ENCODE results near the gene ENTHD1.

ENTHD1 gene

GRCh38 chr22:39832627-39833074 lies 60.9 kb downstream of the ENTHD1 start:
- Histone ChIP-seq H3K9ac (ENCODE audit: low read length) (no peak overlapping the region), H3K4me2 (ENCODE audit: low read length) (no peak overlapping the region), H3K4me3 (ENCODE audit: low read length) (no peak overlapping the region), H4K20me1 (ENCODE audit: insufficient read depth, low read length) (no peaks in the 10 kb centered on the region), H2AFZ (ENCODE audit: low read depth, low read length) (no peak overlapping the region), H3K27ac (ENCODE audit: low read length) (no peak overlapping the region), H3K36me3 (replicated peaks; ENCODE audit: low read depth, low read length) (no peaks in the 10 kb centered on the region), H3K79me2 (ENCODE audit: low read length) (no peaks in the 10 kb centered on the region), H3K4me1 (ENCODE audit: low read length) (peaks cover 4% of the 10 kb centered on the region; the same call in 1 of the 2 replicates), H3K9me3 (ENCODE audit: insufficient read depth, low read length) (no peaks in the 10 kb centered on the region), H3K27me3 (ENCODE audit: low read depth, low read length) (peaks cover 64% of the 10 kb centered on the region)
- TF ChIP-seq EZH2phosphoT487 (IDR thresholded peaks at IDR 0.05; ENCODE audit: low read depth) (no peak), CTCF (IDR thresholded peaks at IDR 0.05; ENCODE audit: low read depth, low read length) (no peak)

- no peaks in the 10 kb centered on the region for H3K36me3 ChIP-seq (replicated peaks; ENCODE audit: low read depth, low read length)
Observed at GRCh38 chr22:39825661-39826102, 67.9 kb downstream of the ENTHD1 start.

GRCh38 chr22:39821008-39821407 lies 72.6 kb downstream of the ENTHD1 start:
- Histone ChIP-seq H3K36me3 (replicated peaks; ENCODE audit: low read depth, low read length) (no peaks in the 10 kb centered on the region), H3K4me3 (ENCODE audit: low read length) (no peak overlapping the region), H3K9me3 (ENCODE audit: insufficient read depth, low read length) (no peaks in the 10 kb centered on the region), H4K20me1 (ENCODE audit: insufficient read depth, low read length) (no peaks in the 10 kb centered on the region), H3K79me2 (ENCODE audit: low read length) (no peaks in the 10 kb centered on the region), H3K4me1 (ENCODE audit: low read length) (peaks cover 6% of the 10 kb centered on the region), H2AFZ (ENCODE audit: low read depth, low read length) (no peak overlapping the region), H3K27me3 (ENCODE audit: low read depth, low read length) (peaks cover 31% of the 10 kb centered on the region), H3K9ac (ENCODE audit: low read length) (no peak overlapping the region), H3K27ac (ENCODE audit: low read length) (no peak overlapping the region), H3K4me2 (ENCODE audit: low read length) (no peak overlapping the region)
- no peak for TF ChIP-seq EZH2phosphoT487 (IDR thresholded peaks at IDR 0.05; ENCODE audit: low read depth)
- no peak for TF ChIP-seq CTCF (IDR thresholded peaks at IDR 0.05; ENCODE audit: low read depth, low read length)

More at GRCh38 chr22:39825661-39826102, 67.9 kb downstream of the ENTHD1 start:
- Histone ChIP-seq H3K4me1 (ENCODE audit: low read length) (peaks cover 6% of the 10 kb centered on the region), H3K4me3 (ENCODE audit: low read length) (no peak overlapping the region), H3K9me3 (ENCODE audit: insufficient read depth, low read length) (no peaks in the 10 kb centered on the region), H3K27ac (ENCODE audit: low read length) (no peak overlapping the region), H3K79me2 (ENCODE audit: low read length) (no peaks in the 10 kb centered on the region), H3K9ac (ENCODE audit: low read length) (no peak overlapping the region), H3K4me2 (ENCODE audit: low read length) (no peak overlapping the region), H3K27me3 (ENCODE audit: low read depth, low read length) (peaks cover 36% of the 10 kb centered on the region), H4K20me1 (ENCODE audit: insufficient read depth, low read length) (no peaks in the 10 kb centered on the region), H2AFZ (ENCODE audit: low read depth, low read length) (no peak overlapping the region)
- TF ChIP-seq CTCF (IDR thresholded peaks at IDR 0.05; ENCODE audit: low read depth, low read length) (no peak), EZH2phosphoT487 (IDR thresholded peaks at IDR 0.05; ENCODE audit: low read depth) (no peak)

GRCh38 chr22:39820256-39820655 lies 73.3 kb downstream of the ENTHD1 start:
- H3K36me3 ChIP-seq (replicated peaks; ENCODE audit: low read depth, low read length): no peaks in the 10 kb centered on the region
- no peaks in the 10 kb centered on the region for H3K79me2 ChIP-seq (ENCODE audit: low read length)
- H2AFZ ChIP-seq (ENCODE audit: low read depth, low read length): no peak overlapping the region
- no peaks in the 10 kb centered on the region for H4K20me1 ChIP-seq (ENCODE audit: insufficient read depth, low read length)
- H3K9me3 ChIP-seq (ENCODE audit: insufficient read depth, low read length): no peaks in the 10 kb centered on the region
- H3K4me1 ChIP-seq (ENCODE audit: low read length): peaks cover 9% of the 10 kb centered on the region
- no peak for TF ChIP-seq CTCF (IDR thresholded peaks at IDR 0.05; ENCODE audit: low read depth, low read length)
- TF ChIP-seq EZH2phosphoT487 (IDR thresholded peaks at IDR 0.05; ENCODE audit: low read depth): no peak
- H3K27me3 ChIP-seq (ENCODE audit: low read depth, low read length): peaks cover 31% of the 10 kb centered on the region
- H3K4me2 ChIP-seq (ENCODE audit: low read length): no peak overlapping the region
- H3K27ac ChIP-seq (ENCODE audit: low read length): no peak overlapping the region
- H3K4me3 ChIP-seq (ENCODE audit: low read length): no peak overlapping the region
- no peak overlapping the region for H3K9ac ChIP-seq (ENCODE audit: low read length)

Data from OCI-LY3 (cell line).